Measurements from ENCODE around the gene PLCB1.

GRCh38 chr20:8670893-8671215 lies 538.8 kb downstream of the PLCB1 start:
- TF ChIP-seq POLR2AphosphoS5 (IDR thresholded peaks at IDR 0.05; ENCODE audit: low read depth, low read length) = no peak
- no peak for TF ChIP-seq TAF1 (IDR thresholded peaks at IDR 0.05; ENCODE audit: borderline replicate concordance, insufficient read depth, low read length)
